GM19239 (cell line): ENCODE data around the gene OXT.

Experiments
- DNase-seq: peaks from one replicate; pipeline ENCODE4 v3.0.0; 2011; ENCODE audit warnings: low spot score; ENCODE audit not compliant: insufficient read length
- FAIRE-seq: peaks from 2 replicates; lab custom pipeline; 2011; peaks lifted over from hg19 to GRCh38; lab: Jason Lieb, UNC

OXT gene

DNA sequence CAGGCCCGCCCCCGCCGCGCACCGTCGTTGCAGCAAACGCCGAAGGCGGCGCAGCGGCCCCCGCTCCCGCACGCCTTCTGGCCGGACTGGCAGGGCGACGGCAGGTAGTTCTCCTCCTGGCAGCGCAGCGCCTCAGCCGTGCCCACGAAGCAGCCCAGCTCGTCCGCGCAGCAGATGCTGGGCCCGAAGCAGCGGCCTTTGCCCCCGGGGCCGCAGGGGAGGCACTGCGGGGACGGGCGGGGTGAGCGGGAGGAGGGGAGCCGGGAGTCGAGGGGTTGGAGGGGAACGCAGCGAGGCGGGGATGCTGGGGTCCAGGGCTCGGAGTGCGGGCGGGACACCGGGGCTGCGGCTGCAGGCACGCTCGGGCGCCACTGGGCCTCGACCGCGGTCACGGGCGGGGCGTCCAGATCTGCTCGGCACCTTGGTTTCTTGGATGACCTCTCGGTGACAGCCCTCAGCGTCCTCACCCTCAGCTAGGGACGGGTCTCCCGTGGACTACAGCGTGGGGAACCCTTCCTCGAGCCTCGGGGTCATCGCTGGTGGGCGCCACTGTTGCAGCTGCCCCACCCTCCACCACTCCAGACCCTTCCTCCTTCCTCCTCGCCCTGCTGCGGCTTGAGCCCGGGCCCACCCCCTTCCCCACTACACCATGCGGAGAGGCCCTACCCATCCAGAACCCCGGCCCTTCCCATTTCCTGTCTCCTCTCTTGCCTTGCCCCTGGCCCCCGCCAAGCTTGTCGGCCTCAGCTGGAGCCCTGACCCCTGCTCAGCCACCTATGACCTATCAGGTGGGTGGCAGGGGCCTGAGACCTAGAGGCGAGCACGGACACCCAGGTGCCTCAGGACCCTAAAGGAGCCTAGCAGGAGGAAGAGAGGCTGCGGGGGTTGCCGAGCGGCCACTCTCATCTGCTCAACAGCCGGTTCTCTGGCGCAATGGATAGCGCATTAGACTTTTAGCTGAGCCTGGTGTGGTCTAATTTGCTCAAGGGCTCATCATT is 11.8 kb downstream of the OXT start:
- no peak for DNase-seq
- no peak for FAIRE-seq

DNA sequence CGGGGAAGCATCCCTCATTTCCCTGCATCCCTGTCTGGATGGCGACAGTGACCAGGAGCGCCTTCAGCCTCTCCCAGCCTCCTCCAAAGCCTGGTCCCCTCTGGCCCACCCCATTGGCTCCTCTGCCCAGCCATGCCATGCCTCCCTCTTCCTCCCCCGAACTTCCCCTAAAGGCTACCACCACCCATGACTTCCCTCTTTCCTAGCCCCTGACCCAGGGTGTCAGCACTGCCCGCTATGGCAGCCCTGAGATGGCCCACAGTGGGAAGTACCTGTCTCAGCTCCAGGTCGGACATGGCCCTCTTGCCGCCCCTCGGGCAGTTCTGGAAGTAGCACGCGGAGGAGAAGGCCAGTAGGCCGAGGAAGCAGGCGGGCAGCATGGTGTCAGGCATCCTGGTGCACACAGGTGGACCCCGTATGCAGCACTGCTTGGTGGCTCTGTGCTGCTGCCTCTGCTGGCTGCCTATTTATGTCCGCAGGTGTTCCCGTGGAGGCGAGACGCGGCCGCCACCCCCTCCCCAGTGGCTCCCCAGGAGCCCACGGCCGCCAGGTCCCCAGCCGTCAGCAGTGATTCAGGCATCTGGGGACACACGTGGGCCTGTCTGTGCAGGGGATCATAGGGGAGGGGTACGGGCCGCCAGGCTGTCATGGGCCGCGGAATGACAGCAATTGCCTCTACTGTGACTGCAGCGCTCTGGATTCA is 13.0 kb downstream of the OXT start, which contains the start of gene AVP:
AVP (minus strand) TSS at position 442 of the 703 bp plus-strand sequence; CDS start at position 392, 50 bp downstream.
- no peak for FAIRE-seq
- DNase-seq = no peak

DNA sequence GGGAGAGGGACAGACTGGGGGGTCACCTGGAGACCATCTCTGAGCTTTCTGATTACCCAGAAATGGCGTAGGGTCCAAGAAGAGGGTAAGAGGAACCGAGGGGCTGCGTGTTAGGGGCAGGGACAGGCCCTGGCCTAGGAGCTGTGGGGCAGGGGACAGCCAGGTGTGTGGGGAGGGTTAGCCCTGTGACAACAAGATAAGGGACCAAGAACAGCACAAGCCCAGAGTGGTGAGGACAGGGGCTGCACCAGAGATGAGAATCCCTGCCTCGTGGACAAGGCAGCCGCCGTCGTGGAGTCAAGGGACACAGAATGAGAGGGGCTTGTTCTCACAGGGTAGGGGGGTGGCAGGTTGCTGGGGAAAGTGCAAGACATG is 13.6 kb downstream of the OXT start:
- FAIRE-seq (no peak), DNase-seq (no peak)

DNA sequence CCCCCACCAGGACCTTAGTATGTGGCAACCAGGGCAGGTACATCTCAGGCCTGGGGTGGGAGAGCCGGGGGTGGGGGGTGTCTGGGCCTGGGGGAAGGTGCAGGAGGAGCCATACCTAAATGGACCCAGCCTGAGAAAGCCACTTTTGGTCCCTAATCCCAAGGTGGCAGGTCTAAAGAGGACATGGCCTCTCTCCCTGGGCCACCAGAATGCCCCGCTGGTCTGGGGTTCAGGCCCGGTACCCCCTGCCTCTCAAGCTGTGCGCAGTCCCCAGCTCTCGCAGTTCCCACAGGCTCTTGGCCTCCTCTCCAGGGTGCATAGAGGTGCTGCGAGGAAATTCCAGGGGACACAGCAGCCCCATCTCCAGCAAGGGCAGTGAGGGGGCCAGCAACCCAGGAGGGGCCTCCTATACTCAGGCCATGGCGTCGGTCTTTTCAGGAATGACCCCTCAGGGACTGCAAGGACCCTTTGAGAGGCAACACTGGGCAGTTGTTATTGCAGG is 14.2 kb downstream of the OXT start:
- DNase-seq = no peak
- no peak for FAIRE-seq

DNA sequence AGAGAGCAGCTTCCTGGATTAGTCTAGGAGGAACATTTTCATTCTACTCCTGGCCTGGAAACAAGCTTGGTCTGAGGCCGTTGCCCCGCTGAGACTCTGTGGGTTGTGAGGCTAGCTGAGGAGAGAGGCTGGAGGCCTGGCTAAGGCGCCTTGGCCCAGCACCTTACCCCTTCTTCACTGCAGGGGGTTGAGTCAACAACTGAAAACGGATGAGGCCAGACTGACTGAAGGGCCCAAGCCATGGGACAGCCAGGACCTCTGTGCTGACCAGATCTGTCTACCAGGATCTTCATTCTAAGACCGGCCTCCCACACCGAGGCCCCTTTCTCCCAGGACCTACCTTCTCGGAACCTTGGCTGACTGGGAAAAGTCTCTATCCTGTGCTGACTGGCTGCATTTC is 16.6 kb downstream of the OXT start:
- no peak for FAIRE-seq
- no peak for DNase-seq

DNA sequence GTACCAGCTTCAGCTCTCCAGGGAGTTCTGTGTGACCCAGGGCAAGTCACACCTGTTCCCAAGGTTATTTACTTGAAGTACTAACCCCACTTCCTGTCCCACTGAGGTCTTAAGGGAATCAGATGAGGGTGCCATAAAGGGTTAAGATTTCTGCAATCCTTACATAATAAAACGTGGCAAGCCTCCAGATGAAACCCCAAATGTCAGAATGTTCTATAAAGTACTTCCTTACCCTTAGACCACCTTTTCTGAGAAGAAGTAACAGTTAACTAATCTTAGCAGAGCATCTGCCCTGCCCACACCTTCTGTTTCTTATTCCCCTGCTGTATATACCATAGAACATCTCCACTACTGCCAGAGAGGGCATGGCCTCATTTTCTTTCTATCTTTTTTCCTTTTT is 19.1 kb downstream of the OXT start:
- FAIRE-seq (no peak), DNase-seq (no peak)

DNA sequence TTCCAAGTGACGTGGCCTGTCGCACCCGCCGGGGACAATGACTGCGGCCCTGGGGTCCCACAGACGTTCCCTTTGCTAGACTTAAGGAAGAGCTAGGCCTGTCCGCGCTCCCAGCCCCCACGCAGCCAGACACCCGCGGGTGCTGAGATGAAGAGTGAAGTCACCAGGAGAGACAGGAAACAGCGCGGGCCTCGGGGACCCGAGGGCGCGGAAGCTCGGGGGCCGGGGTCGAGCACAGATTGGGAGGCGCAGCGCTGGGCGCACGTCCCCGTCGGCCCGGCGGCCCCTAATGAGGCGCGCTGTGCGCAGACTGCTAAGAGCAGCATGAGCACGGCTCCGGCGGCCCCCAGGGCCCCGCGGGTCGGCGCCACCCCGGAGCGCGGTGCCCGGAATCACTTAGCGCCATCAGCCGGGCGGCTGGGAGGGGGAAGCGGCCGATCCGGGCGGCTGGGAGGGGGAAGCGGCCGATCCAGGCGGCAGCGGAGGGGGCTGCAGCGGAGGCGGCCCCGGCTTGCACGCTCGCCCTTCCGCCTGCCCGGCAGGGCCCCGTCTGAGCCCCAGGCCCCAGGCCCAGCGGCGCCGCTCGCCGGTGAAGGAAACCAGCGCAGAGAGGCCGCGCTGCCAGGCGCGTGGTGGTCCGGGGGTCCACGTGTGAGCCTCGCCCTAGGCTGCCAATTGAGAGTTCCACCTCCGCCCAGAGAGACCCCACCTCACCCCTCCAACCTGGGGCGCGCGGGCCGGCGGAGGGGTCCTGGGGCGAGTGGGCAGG is 21.4 kb downstream of the OXT start:
- FAIRE-seq (no peak), DNase-seq (no peak)

DNA sequence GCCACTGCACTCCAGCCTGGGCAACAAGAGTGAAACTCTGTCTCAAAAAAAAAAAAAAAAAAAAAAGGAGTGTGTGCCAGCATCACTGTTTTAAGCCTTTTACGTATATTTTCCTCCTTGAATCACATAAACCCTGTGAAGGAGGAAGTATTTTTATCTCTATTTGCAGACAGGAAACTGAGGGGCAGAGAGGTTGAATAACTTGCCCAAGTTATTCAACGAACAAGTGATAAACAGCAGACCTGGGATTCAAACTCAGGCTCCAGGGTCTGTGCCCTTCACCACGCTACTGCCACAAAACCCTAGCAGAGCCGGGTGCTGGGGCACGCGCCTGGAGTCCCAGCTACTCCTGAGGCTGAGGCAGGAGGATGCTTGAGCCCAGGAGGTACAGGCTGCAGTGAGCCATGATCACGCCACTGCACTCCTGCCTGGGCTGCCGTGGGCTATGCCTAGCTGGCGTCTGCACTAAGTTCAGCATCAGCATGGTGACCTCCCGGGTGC is 22.5 kb downstream of the OXT start:
- DNase-seq = no peak
- no peak for FAIRE-seq

DNA sequence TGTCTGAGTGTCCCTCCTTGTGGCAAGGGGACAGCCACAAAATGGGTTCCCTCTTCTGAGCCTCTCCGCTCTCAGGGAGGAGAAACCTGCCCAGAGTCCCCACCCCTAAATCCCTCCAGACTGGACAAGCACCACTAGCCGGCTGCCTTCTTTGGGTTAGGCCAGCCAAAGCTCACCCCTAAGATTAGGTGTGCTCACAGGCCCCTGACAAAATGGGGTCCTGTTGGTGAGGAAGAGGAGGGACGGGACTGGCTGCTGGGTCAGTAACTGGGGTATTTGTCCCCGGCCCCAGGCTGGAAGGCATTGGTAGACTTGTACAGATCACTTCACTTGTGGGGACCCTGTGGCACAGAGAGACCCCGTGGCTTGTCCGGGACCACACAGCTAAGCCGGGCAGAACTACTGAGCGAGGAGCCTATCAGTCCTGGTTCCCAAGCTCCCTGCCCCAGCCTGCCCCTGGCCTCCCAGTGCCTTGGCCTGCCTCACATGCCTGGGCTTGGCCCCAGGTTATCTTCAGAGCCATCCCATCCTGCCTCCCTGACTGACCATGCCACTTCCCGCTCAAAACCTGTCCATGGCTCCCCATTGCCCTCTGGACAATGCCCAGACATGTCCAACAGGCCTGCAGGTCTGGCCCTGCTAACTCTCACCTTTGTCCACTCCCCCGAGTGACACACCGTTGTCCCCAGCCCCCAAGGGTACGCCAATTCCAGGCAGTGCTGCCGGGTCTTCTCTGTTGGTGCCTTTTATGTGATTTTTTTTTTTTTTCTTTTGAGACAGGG is 23.6 kb downstream of the OXT start:
- FAIRE-seq (no peak), DNase-seq (no peak)

DNA sequence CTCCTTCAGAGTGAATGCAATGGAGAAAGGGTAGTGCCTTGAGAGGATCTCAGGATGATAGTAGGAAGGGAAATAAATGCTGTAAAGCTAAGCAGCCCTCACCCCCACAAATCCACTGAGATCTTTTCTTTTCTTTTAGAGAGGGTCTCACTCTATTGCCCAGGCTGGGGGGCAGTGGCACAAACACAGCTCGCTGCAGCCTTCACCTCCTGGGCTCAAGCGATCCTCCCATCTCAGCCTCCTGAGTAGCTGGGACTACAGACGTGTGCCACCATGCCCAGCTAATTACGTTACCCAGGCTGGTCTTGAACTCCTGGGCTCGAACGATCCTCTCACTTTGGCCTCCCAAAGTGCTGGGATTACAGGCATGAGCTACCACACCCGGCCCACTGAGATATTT is 29.1 kb downstream of the OXT start:
- FAIRE-seq = no peak
- no peak for DNase-seq

DNA sequence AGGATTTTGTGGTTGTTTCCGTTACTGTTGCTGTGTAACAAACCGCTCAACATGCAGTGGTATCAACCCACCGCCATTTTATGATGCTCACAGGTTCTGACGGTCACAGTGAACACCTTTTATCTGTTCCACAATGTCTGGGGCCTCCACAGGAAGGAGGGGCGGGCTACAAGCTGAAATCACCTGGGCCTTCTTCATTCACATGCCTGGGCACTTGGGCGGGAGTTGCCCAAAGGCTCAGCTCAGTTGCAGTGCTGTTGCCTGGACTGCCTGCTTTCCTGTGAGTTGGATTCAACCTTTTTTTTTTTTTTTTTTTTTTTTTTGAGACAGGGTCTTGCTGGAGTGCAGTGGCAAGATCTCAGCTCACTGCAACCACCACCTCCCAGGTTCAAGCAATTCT is 29.8 kb downstream of the OXT start:
- FAIRE-seq (no peak), DNase-seq (no peak)

DNA sequence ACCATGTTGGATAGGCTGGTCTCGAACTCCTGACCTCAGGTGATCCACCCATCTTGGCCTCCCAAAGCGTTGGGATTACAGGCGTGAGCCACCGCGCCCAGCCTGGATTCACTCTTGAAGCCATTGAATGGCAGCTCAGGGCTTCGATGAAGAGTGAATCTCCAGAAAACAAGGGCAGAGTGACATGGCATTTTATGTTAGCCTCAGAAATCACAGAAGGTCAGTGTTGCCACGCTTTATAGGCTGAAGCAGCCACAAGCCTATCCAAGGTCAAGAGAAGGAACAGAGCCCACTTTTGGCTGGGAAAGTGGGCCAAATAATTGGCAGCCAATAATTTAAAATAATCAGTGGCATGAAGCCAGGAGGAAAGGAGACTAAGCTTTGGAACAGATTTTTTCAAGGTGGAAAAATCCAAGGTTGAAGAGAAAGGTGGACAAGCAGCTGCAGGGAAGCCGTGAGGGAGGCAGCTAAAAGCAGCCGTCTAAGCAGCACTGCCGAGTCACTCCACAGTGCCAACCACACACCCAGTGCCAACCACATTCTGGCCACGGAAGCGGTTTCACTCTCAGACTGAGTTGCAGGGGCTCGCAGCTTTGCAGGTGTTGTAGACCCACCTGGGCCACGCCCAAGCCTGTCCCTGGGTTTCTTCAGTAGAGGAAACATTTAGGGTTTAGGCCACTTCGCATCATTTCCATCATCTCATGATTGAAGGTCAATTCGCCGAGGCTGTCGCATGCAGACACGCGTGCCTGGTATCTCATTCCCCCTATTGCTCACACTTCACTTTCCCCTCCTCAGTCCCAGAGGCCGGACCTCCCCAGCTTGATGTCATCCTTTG is 30.5 kb downstream of the OXT start:
- FAIRE-seq (peak; percentile 64), DNase-seq (no peak)

DNA sequence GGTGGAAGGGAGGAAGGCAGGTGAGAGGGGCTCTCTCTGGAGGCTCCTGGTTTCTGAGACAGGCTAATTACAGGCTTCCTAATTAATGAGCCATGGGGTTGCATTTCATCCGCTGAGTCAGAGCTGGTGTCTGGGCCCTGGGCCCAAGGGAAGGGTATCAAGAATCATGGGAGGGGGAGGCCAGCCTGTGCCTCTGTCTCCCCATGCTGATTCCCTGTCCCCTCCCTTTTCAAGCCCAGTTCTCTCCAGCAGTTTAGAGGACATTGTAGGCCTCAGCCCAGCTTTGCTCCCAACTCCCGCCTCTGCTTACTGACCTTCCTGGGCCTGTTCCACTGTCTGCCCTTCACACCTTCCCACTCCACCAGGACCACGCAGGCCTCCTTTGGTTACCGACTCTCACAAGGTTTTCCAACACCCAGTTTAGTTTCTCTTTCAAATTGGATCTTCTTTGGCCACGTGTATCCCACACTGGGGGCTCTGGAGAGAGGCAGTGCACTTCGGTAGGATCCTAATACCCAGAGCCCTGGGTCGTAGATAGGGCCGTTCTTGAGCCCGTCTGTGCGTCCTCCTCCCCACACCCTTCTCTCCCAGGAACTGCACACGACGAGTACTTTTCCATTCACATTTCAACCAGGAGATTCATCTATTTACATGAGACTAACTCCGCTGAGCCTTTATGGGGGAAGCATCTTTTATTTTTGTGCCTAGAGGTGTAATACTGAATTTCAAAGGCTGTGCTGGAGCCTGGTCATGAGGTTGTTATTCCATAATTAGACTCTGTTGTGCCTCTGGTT is 31.4 kb downstream of the OXT start:
- DNase-seq (no peak), FAIRE-seq (no peak)

DNA sequence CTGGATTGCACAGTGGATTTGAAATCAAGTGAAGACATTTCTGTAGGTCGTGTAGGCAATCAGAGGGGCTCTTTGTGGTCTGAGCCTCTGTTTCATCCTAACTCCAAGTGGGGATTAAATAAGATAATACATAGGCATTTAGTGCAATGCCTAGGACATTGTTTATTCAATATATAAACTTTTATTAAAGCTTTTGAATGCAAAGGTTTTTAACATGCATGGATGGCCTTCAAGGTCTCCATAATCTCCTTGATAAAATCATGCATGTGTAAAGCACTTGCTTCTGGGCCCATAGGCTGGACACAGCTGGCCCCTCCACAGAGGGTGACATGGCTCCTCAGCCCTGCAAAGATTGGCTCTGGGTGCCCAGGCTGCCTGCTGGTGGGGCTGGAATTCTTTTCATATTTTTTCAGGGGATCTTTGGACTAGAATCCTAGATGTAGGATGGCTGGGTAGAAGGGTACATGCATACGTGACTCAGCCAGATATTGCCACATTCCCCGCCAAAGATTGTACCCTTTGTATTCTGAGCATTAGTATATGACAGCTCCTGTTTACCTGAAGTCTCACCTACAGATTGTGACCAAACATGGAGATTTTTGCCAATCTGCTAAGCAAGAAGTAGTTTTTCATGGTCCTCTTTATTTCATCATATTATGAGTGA is 32.1 kb downstream of the OXT start:
- DNase-seq (no peak), FAIRE-seq (no peak)

DNA sequence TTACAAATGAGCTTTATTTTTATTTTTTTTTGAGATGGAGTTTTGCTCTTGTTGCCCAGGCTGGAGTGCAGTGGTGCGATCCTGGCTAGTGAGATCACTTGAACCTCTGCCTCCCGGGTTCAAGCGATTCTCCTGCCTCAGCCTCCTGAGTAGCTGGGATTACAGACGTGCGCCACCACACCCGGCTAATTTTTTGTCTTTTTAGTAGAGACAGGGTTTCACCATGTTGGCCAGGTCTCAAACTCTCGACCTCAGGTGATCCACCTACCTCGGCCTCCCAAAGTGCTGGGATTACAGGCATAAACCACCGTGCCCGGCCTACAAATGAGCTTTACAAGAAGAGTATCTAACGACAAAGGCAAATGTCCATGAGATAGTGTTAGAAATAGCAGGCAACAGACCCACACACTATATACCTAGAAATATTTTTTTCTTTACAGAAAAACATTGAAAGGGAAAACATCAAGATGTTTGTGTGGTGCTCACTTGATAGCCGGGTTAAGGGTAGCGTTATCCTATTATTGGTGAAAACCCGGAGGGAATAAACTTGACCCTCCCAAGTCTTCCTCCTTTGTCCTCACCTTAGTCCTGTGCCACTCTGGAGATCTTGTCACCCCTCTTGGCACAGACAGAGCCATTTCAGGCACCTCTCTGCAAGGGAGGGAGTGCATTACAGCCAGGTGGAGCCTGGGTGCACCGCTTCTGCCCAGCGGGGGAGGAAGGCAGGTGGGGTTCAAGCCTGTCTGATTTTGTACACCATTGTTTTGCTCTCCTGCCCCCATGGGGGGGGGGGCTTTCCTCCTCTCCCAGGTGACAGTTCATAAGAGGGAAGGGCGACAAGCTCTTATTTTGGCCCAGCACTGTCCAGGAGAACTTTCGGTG is 34.1 kb downstream of the OXT start:
- FAIRE-seq = no peak
- no peak for DNase-seq

DNA sequence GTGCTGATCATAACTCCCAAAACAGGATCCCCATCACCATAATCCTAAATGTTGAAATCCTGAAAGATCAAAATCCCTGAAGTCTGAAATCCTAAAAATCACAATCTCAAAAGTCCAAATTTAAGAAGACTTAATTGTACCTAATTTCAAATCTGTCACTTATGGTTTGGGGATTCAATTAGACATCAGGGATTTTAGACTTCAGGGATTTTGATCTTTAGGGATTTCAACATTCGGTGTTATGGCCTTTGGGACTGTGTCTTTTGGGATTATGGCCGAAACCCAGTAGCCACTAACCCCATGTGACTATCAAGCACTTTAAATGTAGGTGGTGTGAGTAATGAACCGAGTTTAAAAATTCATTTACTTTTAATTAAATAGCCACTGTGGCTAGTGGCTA is 34.8 kb downstream of the OXT start:
- DNase-seq = no peak
- FAIRE-seq = no peak
